NCI-H526 (cell line): ENCODE measurements around the gene CSKMT.
A peak's percentile ranks its signal among the peaks of the same experiment; 100 is the strongest.
"Not testable (repeated sequence)": the region's sequence is repeated elsewhere in the genome, so short reads cannot be mapped to it uniquely, and the experiment has no call there.

Experiments used
- DNase-seq, 2 experiments: peaks; one replicate each; lab custom pipeline; 2025; lab: John Stamatoyannopoulos, UW

CSKMT gene

DNA sequence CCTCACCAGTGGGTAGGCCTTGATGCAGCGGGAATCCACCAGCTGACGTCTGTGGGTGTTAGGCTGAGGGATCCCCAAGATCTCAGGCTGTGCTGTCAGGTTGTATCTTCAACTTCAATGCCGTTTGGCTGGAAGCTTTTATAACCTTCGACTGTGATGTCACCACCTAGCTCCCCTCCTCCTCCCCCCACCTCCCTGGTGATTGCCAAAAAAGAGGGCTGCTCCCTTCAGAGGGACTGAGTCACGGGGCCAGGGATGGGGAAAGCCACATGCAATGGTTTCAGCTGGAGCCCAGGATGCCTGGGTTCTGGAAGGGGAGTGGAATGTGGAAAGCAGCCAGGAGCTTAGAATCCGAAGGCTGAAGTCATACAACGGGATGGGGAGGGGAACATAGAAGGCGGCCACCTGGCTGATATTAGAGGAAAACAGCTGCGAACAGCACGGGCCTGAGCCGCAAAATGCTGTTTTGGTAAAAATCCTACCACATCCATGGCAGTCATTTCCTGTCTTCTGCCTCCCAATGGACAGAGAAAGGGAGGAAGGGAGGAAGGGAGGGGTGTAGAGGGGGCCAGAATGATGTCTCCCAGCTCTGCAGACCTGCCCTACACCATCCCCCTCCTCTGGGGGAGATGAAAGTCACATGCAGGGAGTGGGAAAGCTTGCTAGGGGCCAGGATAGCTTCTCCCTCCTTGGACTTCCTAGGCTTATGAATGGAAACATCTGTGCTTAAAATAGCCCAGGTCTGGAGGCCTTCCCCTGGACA is 24.5 kb downstream of the CSKMT start, which contains the start of gene LRRN4CL:
Gene LRRN4CL (minus strand): TSS at position 110 of the 763 bp plus-strand sequence. CDS start 1,022 bp downstream, outside the sequence.
- DNase-seq, result no peak

DNA sequence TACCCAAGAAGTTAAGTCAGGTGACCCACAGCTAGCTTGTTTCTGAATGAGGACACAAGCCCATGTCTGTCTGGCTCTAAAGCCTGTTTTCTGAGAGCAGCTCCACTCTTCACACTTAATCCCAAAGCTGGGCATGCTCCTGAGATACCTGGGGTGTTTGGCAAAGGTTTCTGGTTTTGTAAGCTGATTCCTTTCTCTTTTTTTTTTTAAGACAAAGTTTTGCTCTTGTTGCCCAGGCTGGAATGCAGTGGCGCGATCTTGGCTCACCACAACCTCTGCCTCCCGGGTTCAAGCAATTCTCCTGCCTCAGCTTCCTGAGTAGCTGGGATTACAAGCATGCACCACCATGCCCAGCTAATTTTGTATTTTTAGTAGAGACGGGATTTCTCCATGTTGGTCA is 28.5 kb downstream of the CSKMT start:
- not testable (repeated sequence) for DNase-seq

DNA sequence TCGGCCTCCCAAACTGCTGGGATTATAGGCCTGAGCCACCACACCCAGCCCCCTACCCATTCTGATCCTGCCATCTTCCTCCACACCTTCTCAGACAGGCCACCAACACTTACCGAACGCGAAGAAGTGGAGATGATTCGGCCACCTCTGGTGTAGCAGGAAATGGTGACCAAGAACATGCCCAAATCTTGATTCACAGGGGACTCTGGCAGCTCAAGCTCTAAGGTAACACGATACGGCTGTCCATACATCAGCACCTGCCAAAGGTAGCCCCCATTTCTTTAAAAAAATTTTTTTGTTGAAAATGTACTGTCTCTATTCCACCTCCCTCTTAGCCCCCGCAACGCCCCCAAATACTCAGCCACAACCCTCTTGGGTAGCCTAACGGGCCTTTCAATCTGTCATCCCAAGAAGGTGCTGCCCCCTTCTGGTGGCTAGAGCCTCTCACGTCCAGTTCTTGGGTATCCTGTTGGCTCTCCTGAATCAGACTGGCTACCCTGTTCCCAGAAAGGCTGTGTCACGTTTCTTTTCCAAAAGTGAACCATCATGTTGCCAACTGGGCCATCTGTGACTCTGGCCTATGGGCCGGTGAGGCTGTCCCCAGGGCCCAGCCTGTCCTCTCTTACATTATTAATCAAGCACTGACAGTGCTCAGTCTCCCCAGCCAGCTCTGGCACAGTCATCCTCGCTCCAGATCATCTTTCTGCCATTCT is 29.5 kb downstream of the CSKMT start:
- peak; percentile 66 to 87 for DNase-seq

DNA sequence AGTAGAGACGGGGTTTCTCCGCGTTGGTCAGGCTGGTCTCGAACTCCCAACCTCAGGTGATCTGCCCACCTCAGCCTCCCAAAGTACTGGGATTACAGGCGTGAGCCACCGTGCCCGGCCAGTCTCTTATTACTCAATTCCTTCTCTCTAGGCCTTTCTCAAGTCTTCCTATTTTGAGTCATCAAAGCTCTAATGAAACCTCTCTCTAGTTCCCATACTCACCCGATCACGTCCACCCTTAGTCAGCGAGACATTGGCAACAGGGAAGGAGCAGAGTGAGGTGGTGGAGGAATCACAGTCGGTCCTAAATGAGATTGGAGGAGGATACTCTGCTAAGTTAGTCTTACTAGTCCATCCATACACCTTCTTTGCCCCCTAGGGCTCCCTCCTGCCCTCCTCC is 37.1 kb downstream of the CSKMT start:
- no peak for DNase-seq

DNA sequence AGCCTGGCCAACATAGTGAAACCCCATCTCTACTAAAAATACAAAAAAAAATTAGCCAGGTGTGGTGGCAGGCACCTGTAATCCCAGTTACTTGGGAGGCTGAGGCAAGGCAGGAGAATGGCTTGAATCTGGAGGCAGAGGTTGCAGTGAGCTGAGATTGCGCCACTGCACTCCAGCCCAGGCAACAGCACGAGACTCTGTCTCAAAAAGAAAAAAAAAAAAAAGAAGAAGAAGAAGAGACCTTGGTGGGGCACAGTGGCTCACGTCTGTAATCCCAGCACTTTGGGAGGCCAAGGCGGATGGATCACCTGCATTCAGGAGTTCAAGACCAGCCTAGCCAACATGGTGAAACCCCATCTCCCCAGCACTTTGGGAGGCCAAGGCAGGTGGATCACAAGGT is 38.8 kb downstream of the CSKMT start:
- DNase-seq, result not testable (repeated sequence)

DNA sequence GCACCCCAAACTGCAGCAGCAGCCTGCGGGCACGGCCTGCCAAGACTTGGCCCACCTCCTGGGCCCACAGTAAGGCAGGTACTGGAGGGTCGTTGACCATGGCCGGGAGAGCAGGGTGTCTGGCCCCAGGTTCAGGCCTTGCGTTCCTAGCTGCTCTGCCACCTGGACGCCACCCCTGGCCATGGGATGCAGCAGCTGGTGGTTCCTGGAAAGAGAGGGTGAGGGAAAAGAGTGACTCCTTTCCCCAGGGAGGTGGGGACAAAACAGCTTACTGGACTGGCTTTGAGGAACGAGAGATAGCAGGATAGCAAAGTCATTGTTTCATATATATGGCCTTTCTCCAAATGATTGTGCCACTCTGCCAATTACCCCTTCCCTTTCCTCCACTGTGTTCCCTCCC is 40.3 kb downstream of the CSKMT start:
- DNase-seq, result peak; percentile 44 to 65

DNA sequence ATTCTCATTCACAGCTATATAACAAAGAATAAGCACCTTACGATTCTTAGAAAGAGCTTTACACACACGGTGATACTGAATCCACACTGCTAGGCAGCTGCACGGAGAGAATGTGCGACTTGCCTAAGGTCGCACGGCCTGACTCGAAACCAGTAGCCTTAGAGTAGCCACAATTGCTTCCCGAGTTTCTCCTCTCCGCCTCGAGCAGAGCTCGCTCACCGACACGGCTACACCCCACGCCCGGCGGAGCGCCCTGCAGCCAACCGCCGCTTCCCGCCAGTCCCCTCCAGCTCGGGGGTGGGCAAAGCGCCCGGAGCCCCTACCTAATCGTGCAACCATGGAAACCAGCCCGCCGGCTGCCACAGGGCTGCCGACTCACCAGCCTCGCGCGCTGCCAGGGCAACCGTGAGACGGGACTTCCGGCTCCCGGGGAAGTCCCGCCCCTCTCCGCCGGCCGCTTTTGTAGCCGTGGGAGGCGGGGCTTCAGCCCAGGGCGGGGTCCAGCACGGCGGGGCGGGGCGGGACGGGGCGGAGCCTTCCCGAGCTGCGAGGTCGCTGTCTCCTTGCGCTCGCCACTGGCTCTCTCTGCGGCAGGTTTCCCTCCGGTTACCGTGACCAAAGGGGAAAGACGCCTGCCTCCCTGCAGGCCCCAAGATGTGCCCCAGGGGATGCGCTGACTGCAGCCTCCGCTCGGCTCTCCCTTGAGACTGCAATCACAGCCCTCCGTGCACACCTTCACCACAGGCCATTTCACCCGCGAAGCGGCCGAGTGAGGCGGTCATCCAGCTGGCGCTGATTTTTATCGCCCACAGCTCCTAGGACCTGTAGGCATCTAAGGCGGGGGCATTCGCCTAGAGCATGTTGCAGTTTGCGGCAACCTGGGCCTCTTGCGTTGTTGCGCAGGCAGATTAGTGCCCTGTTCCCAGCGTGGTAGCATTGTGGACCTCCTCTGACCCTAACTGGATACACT is 41.1 kb downstream of the CSKMT start:
- peak; percentile 95 to 99 for DNase-seq

DNA sequence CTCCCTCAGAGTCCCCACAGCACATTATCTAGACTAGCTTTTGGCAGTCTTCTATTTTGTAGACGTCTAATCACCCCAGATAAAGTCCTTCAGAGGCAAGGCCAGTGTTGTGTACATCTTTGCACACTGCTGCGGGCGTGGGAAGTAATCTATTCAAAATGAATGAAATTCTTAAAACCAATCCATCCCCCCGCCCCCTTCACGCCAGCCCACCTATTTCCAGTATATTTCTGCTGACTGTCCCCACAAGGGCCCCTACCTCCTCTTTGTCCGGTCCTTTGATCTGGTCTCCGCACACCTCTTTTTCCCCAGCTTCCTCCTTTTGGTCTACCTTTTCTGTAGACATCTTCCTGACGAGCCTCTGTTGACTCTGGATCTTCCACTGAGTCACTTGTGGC is 41.7 kb downstream of the CSKMT start:
- no peak for DNase-seq

DNA sequence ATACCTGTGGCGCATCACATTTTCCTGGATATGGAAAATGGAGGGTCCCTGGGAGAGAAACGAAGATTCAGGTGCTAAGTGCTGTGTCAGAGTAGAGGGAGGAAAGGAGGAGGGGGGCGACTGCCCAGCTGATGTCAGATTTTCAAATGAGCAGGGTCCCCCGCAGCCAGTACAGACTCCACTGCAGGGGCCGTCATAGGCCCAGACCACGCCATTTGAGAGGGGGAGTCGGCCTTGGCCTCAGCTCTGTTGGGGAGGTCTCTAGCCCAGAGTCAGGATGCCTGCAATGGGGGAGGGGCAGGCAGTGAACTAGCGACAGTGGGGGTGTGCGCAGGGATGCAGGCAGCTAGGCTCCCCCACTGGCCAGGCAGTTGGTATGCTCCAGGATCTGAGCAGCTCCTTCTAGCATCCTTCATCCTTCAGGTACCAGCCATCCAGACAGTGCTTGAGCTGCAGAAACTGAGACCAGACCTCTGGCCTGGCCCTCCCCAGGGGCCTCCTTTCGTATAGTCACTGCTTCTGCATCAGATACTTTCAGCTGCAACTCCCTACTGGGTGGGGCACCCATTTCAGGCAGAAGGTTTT is 42.3 kb downstream of the CSKMT start, which contains the start of the genes BSCL2 and GNG3:
Gene BSCL2 (minus strand): TSS at position 148 of the 585 bp plus-strand sequence. CDS start 229 bp downstream, outside the sequence.
Gene GNG3 (plus strand): TSS at position 400 of the 585 bp plus-strand sequence. CDS start 620 bp downstream, outside the sequence.
- peak in 1 of 2 experiments; percentile 56 for DNase-seq

DNA sequence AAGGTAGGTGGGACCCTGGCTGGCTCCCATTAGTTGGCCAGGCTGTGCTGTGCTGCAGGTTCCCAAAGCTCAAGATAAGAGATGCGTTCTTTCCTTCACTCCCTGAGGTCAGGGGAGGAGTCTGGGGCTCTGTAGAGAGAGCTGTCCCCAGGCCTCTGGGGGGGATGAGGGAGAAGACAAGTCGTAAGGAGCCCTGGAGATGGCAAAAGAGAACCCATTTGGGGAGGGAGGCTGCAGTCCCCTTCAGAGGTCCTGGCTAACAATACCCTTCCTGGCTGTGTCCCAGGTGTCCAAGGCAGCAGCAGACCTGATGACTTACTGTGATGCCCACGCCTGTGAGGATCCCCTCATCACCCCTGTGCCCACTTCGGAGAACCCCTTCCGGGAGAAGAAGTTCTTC is 43.3 kb downstream of the CSKMT start:
- DNase-seq, result peak in 1 of 2 experiments; percentile 41

DNA sequence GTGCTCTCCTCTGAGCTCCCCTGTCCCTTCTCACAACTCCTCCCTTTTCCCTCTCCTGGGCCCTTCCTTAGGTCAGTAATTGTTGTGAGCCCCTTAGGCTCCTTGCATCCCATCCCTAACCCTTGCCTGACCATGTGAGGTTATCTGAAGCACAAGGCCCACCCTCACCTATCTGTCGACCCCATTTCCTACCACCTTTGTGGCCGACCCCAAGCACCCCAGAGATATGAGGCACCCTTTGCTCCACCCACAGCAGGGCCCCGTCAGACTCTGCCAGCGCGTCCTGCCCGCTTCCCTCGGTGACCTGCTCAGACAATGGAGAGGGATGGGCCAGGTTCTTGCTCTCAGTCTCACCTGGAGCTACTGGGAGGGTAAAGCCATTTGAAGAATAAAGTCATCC is 43.7 kb downstream of the CSKMT start:
- DNase-seq, result peak in 1 of 2 experiments; percentile 62

DNA sequence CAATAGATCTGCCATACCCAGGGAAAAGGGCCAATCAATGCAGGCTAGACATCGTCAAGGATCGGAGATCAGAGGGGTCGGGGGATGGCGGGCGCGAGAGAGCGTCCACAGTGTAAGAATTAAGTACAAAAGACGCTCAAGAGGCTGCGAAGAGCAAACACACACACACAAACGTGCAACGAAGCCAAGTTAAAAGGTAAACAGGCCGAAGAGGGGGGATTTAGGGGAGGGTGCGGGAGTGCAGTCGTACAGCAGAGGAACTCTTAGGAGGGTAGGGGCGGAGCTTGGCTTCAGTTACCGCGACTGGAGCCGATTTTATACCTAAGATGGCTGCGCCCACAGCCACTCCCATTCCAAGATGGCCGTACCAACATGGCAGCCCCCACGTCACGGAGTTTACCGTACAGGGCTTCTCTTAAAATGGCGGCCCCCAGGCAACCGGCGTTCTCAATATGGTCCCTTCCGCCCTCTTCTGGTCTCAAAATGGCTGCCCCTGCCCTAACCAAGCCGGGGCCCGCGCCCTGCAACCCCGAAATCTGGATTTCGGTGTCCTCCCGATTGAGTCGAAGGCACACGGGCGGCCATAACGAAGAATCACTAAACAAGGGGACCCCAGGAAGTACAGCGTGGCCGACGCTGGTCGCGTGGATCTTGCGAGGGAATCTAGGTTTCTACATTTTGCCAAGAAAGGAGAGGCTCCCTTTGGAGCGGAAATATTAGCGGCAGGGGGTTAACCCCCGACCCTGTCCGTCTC is 44.3 kb downstream of the CSKMT start:
- DNase-seq, result peak; percentile 98 to 99

DNA sequence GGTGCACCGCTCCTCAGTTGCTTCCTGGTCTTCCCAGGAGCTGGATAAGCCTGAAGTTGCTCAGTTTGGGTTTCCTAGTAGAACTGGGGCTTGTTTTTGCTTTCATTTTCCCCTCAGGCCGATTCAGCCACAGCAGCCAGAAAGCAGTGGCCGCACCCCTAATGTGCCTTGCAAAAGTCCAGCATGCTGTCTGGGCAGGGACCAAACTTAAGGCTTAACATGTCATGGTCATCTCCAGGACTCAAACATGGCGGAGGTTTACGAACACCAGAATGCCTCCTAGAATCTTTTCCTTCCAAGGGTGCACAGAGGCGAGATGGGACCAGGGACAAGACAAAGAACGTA is 44.9 kb downstream of the CSKMT start:
- no peak for DNase-seq

DNA sequence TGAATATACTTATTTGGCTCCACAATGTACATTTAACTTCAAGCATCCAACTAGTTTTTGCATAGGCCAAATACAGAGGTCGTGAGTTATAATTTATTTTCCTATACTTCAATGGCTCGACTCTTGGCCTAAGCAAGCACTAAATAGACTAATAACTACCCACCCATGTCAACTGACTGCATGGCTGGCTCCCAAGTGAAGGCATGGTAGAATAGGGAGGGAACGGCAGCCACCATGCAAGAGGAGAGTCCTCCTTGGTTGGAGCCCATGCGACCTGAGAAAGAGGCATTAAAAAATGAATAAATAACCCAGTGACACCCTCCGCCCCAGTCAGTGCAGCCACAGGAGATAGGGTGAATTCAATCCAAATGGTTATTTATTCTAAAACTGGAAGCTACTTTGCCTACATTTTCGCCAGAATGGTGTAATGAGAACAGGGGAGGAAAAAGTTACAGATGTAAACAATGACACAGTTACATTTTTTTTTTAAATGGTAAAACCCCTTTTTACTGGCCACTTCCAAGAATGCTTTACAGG is 47.2 kb downstream of the CSKMT start:
- no peak for DNase-seq

DNA sequence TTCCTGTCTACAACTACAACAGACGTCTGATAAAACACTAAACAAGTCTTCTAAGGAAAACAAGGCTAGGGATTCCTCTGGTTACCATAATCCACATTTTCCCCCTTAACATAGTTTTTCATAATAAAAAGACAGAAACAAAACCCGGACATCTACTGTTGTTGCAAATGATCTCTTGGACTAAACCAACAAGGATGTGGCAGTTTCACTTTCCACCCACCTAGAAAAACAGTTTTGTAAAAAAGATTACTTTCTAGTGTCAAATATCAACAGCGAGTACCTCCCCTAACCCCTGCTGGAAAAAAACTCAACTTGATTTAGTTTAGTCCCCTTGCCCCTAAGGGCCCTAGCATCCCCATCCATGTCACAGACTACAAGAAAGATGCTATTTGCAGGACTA is 47.7 kb downstream of the CSKMT start:
- no peak for DNase-seq

DNA sequence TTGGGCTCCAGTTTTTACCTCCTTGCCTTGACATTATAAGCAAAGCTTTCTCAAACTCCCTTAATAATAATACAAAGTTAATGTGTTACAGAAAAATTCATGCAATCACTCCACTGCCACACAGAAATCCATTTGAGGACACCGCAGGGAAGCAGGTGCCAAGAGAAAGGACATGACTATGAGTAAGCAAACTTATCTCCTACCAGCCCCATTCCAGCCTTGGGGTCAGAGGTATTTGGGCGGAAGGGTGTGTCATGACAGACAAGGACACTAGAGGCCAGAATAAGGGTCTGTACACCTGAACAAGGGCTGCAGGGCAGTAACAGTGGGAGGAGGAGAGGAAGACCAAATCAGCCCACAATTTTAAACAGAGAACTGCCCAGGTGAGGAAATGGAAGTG is 48.2 kb downstream of the CSKMT start:
- DNase-seq, result no peak

DNA sequence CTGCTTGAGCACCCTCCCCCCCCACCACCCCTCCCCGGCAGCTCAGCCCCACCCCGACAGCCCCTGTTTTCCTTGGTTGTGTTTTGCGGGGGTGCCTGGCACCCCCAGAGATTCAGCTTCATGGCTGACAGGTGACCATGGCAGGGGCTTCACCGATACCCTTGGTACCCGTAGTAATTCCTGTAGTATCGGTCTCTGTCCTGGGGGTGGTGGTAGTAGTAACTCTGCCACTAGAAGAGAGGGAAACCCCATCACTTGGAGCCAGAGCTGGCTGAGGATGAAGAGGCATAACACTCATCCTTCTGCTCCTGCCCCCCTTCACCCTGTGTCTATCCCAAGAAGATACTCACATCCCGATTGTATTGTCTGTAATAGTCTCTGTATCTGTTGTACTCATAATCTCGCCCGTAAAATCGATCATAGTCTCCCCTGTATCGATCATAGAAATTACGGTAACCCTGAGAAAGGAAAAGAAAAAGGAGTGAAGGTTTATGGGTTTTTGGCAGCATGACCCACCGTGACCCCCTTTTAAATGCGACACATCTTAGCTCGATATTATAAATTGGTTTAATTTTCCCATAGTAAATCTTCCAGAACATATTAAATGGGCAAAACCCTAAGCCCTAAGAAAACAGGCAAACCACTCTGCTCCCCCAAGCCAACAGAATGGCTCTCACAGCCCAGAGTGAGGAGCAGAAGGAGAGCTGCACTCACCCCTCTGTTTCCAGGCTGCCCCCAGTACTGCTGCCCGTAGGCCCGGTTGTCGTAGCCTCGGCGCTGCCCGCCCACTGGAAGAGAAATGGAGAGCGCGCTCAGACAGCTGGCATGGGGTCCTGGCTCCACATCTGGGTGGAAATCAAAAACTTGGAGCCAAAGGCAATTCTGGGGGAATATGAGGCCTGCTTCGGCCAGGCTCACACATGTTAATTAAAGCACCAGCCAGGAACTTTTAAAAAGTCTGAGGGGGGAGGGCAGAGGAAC is 50.3 kb downstream of the CSKMT start:
- DNase-seq, result no peak

DNA sequence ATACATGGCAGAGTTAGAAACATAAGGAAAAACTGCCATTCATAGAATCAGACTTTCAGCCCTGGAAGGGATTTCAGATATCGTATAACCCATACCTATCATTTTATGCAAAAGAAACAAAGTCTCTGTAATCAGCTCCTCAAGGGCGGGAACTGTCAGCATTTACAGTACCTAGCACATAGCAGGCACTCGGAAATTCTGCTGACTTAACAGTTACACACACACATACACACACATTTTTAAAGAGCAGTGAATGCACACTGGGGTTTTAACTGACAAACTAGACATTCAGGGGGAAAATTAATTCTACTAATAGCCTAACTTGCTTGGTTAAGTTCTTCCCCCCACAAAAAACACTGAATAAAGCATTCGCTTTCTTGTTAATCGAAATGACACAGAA is 51.1 kb downstream of the CSKMT start:
- no peak for DNase-seq

DNA sequence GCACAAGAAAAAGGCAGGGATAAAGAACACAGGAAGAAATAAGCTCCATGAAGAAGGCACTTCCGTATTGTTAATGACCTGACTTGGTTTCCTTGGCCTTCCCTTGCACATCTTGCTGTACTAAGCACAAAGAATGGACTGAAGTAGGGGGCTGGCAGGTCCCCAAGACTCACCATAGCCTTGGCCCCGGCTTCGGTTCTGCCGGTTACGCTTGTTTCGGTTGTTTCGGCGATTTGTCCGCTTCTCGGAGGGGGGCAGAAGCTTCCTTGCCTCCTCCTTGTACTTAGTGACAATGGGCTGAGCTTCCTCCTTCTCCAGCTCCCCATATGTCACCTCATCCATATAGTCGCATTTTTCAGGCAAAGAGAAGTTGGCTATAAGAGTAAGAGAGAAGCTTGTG is 51.7 kb downstream of the CSKMT start:
- no peak for DNase-seq
